ENCODE data around the gene EHMT2. TPM values are rescaled to one million over a fixed set of nuclear protein-coding genes. Genes with fewer than 3 reads are reported as not detected.

EHMT2 gene
- total and polyA plus RNA-seq, 2 of the 13 experiments (the other 11 are each of a cell fraction or from before 2014, with no cell fraction given) = 55.2 to 69.2 TPM

DNA sequence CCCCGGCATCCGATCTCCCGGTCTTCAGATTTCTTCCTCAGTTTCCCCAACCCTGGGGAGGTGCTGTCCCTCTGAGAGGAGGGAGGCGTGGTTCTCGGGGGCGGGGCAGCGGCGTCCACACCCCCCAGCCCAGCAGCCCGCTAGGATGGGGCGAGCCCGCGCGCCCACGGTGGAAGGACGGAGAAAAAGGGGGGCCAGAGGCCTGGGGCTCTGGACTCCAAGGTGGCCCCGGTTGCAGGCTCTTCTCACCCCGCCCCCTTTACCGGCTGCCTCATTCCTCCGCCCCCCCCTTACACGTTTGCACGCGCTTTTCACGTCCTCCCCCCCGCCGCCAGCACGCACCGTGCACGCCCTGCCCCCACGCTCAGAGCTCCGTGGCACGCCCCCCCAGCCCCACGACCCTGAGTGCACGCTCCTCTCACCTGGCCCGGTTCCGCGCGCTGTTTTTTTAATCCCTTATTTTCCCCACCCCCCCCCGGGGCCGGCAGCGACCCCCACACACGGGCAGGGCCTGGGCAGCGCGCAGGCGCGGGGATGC is 4.0 kb upstream of the EHMT2 start:
- POLR2A ChIA-PET = interaction anchor here (0.6 to 5.6 kb wide), 12 partner anchors 17 to 198 kb away, joined by 3 to 69 read pairs (median 6); partner anchors contain the start of genes ABHD16A, CFB, LSM2 and NEU1
- TF ChIP-seq GABPB1 (CRISPR knock-in tag; IDR thresholded peaks at IDR 0.05) (peak; percentile 30; the same call in 1 of the 2 replicates), RBM39 (IDR thresholded peaks at IDR 0.05; ENCODE audit: low read depth, low read length, poor library complexity, severe bottlenecking) (no peak), ZNF276 (CRISPR knock-in tag; IDR thresholded peaks at IDR 0.05; ENCODE audit: low read depth) (0 out of 2 replicates have a peak, but pooled peaks have one; percentile 56), ZFP82 (CRISPR knock-in tag; IDR thresholded peaks at IDR 0.05; ENCODE audit: borderline replicate concordance) (no peak), ARNTL (CRISPR knock-in tag; IDR thresholded peaks at IDR 0.05) (0 out of 2 replicates have a peak, but pooled peaks have one; percentile 29), RBFOX2 (IDR thresholded peaks at IDR 0.05; ENCODE audit: low read depth, low read length) (peak; percentile 39), SNAI1 (CRISPR knock-in tag; IDR thresholded peaks at IDR 0.05; ENCODE audit: borderline replicate concordance) (0 out of 2 replicates have a peak, but pooled peaks have one; percentile 1), KDM2A (CRISPR knock-in tag; IDR thresholded peaks at IDR 0.05; ENCODE audit: borderline replicate concordance, low read depth) (peak; percentile 61), ZNF768 (CRISPR knock-in tag; IDR thresholded peaks at IDR 0.05) (peak; percentile 21; the same call in 1 of the 2 replicates), PAX8 (CRISPR knock-in tag; IDR thresholded peaks at IDR 0.05; ENCODE audit: borderline replicate concordance) (0 out of 2 replicates have a peak, but pooled peaks have one; percentile 17)
- TF ChIP-seq, protein P1, sequence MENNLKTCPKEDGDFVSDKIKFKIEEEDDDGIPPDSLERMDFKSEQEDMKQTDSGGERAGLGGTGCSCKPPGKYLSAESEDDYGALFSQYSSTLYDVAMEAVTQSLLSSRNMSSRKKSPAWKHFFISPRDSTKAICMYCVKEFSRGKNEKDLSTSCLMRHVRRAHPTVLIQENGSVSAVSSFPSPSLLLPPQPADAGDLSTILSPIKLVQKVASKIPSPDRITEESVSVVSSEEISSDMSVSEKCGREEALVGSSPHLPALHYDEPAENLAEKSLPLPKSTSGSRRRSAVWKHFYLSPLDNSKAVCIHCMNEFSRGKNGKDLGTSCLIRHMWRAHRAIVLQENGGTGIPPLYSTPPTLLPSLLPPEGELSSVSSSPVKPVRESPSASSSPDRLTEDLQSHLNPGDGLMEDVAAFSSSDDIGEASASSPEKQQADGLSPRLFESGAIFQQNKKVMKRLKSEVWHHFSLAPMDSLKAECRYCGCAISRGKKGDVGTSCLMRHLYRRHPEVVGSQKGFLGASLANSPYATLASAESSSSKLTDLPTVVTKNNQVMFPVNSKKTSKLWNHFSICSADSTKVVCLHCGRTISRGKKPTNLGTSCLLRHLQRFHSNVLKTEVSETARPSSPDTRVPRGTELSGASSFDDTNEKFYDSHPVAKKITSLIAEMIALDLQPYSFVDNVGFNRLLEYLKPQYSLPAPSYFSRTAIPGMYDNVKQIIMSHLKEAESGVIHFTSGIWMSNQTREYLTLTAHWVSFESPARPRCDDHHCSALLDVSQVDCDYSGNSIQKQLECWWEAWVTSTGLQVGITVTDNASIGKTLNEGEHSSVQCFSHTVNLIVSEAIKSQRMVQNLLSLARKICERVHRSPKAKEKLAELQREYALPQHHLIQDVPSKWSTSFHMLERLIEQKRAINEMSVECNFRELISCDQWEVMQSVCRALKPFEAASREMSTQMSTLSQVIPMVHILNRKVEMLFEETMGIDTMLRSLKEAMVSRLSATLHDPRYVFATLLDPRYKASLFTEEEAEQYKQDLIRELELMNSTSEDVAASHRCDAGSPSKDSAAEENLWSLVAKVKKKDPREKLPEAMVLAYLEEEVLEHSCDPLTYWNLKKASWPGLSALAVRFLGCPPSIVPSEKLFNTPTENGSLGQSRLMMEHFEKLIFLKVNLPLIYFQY (CRISPR knock-in tag; IDR thresholded peaks at IDR 0.05; ENCODE audit: borderline replicate concordance) = no peak
- TF ChIP-seq, protein P2, sequence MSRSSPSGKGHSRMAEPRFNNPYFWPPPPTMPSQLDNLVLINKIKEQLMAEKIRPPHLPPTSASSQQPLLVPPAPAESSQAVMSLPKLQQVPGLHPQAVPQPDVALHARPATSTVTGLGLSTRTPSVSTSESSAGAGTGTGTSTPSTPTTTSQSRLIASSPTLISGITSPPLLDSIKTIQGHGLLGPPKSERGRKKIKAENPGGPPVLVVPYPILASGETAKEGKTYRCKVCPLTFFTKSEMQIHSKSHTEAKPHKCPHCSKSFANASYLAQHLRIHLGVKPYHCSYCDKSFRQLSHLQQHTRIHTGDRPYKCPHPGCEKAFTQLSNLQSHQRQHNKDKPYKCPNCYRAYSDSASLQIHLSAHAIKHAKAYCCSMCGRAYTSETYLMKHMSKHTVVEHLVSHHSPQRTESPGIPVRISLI (CRISPR knock-in tag; IDR thresholded peaks at IDR 0.05; ENCODE audit: borderline replicate concordance) = 0 out of 2 replicates have a peak, but pooled peaks have one; percentile 18
- TF ChIP-seq, protein P3, sequence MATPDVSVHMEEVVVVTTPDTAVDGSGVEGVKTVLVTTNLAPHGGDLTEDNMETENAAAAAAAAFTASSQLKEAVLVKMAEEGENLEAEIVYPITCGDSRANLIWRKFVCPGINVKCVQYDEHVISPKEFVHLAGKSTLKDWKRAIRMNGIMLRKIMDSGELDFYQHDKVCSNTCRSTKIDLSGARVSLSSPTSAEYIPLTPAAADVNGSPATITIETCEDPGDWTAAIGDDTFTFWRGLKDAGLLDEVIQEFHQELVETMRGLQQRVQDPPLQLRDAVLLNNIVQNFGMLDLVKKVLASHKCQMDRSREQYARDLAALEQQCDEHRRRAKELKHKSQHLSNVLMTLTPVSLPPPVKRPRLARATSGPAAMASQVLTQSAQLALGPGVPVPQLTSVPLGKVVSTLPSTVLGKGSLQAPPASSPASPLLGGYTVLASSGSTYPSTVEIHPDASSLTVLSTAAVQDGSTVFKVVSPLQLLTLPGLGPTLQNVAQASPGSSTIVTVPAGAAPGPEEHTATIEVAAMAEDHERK (CRISPR knock-in tag; IDR thresholded peaks at IDR 0.05; ENCODE audit: low read depth) = no peak

More for the DNA sequence above, 4.0 kb upstream of the EHMT2 start:
- Histone ChIP-seq H3K27me3 (ENCODE audit: control insufficient read depth in 1 of 2, insufficient read depth in 2 of 2, low read length in 2 of 2) (peaks cover 1 to 13% of the 10 kb centered on the region in 2 experiments; a peak in 2 of 5 replicates), H3K36me3 (replicated peaks in 1 of 2; ENCODE audit: control insufficient read depth in 1 of 2, insufficient read depth in 2 of 2, low read length in 2 of 2) (no peaks in the 10 kb centered on the region), H3K4me1 (ENCODE audit: insufficient read depth, low read length) (peaks cover 49% of the 10 kb centered on the region), H3K4me3 (replicated peaks in 1 of 3; ENCODE audit: insufficient read depth in 1 of 3, low read depth in 2 of 3, low read length in 3 of 3) (peak overlapping the region; percentile 65 to 78 (median 67); a peak in 5 of 6 replicates), H4K20me1 (ENCODE audit: insufficient read depth, low read length) (no peaks in the 10 kb centered on the region), H3K9ac (ENCODE audit: insufficient read depth, low read depth, low read length) (peak overlapping the region; percentile 66), H3K79me2 (ENCODE audit: insufficient read depth, low read length) (peaks cover 21% of the 10 kb centered on the region), H2AFZ (ENCODE audit: low read length) (no peak overlapping the region), H3K9me3 (ENCODE audit: low read length) (no peaks in the 10 kb centered on the region), H3K4me2 (ENCODE audit: low read depth, low read length) (peak overlapping the region; percentile 95), H3K27ac (ENCODE audit: extremely low read length, insufficient read depth, low read length) (peak overlapping the region; percentile 60)
- no peak for DNase-seq (ENCODE audit: low spot score)
- in situ Hi-C loops (cut with HindIII; ENCODE audit: extremely low pct_ligation_motif_present, low pct_unique_long_range_greater_than_20kb) = loop anchor here (5.0 to 25.0 kb wide), 2 partner anchors 46 to 1061 kb away; partner anchors contain the start of genes BRD2, CFB and HLA-DMA
- intact Hi-C loops (cut with micrococcal nuclease; ENCODE audit: unreplicated experiment) = no loop called here
- FAIRE-seq = no peak
- WGBS (ENCODE audit: low lambda C conversion rate) = 22% methylated on average over 44 of the region's 45 CpGs
- no peak for ATAC-seq
- CTCF ChIA-PET (ENCODE audit: low intra/inter-chr PET ratio, low total read pairs) = no interaction called here
- TSS peak; percentile 57 for BruUV-seq (replicated peaks)

Data from HepG2 (cell line).